Caco-2 (cell line): ENCODE results near the gene TECR. TPM values are rescaled to one million over a fixed set of nuclear protein-coding genes. Genes with fewer than 3 reads are reported as not detected.
"Not testable (repeated sequence)": the region's sequence is repeated elsewhere in the genome, so short reads cannot be mapped to it uniquely, and the experiment has no call there.

Experiments
- BruUV-seq: library from RNA; stranded (reverse); fragments of 400-500 nt; replicated peaks from 2 replicates; lab custom pipeline; 2021; lab: Mats Ljungman, UMichigan
- CTCF ChIA-PET: fragments of 300-600 bp; sonication (Branson Sonifier 250); formaldehyde crosslinking; loops from one replicate; lab custom pipeline; 2022; ENCODE audit warnings: antibody characterized with exemption; lab: Charles Lee
- POLR2A ChIA-PET: fragments of 300-600 bp; sonication (Branson Sonifier 250); formaldehyde crosslinking; loops from one replicate; lab custom pipeline; 2022; ENCODE audit warnings: antibody characterized with exemption; lab: Charles Lee
- DNase-seq, 2 experiments: peaks; one replicate each; pipeline versions ENCODE4 v3.0.0 to v3.0.0-alpha.2; 2020 to 2022
- H3K27me3 ChIP-seq: replicated peaks from 2 replicates; pipeline ENCODE4 v1.6.0; 2011; ENCODE audit warnings: low read length; ENCODE audit not compliant: control insufficient read depth, insufficient read depth
- H3K36me3 ChIP-seq: 2 replicates; pipeline ENCODE4 v1.5.1; 2011; ENCODE audit warnings: low read length; ENCODE audit not compliant: control insufficient read depth, insufficient read depth
- H3K4me1 ChIP-seq: fragments of 250-450 bp; sonication (Bioruptor Pico); 2 replicates; pipeline ENCODE4 v1.5.1; 2020; ENCODE audit warnings: mild to moderate bottlenecking
- H3K4me3 ChIP-seq: 2 replicates; pipeline ENCODE4 v1.5.1; 2011; ENCODE audit warnings: low read depth, mild to moderate bottlenecking, control low read depth, low read length
- H3K9me3 ChIP-seq: fragments of 250-450 bp; sonication (Bioruptor Pico); 2 replicates; pipeline ENCODE4 v1.5.1; 2020; ENCODE audit warnings: mild to moderate bottlenecking, moderate library complexity
- H3K27ac Mint-ChIP-seq: one replicate; pipeline ENCODE4 v1.8.0; 2022; ENCODE audit warnings: mixed read lengths; ENCODE audit not compliant: unreplicated experiment
- H3K27me3 Mint-ChIP-seq: one replicate; pipeline ENCODE4 v1.8.0; 2022; ENCODE audit warnings: mixed read lengths; ENCODE audit not compliant: insufficient read depth, unreplicated experiment
- H3K36me3 Mint-ChIP-seq: one replicate; pipeline ENCODE4 v1.8.0; 2022; ENCODE audit warnings: mild to moderate bottlenecking, mixed read lengths; ENCODE audit not compliant: insufficient read depth, unreplicated experiment
- H3K4me1 Mint-ChIP-seq: one replicate; pipeline ENCODE4 v1.8.0; 2022; ENCODE audit warnings: low read depth, mixed read lengths; ENCODE audit not compliant: unreplicated experiment
- H3K4me3 Mint-ChIP-seq: one replicate; pipeline ENCODE4 v1.8.0; 2022; ENCODE audit warnings: mild to moderate bottlenecking, moderate library complexity, mixed read lengths; ENCODE audit not compliant: unreplicated experiment
- H3K9me3 Mint-ChIP-seq: one replicate; pipeline ENCODE4 v1.8.0; 2022; ENCODE audit warnings: mixed read lengths; ENCODE audit not compliant: unreplicated experiment
- intact Hi-C: fragments of 100-400 bp; cut with micrococcal nuclease; formaldehyde crosslinking; loops from one replicate; pipeline ENCODE4 v1.10.0; 2022; ENCODE audit not compliant: unreplicated experiment
- total RNA-seq: library from RNA; stranded (reverse); gene quantifications from 2 replicates; pipeline ENCODE4 v1.2.3, GENCODE V29; 2022
- TF ChIP-seq, protein P1 (sequence below), 2 experiments: fragments of 200-600 bp in 1 of 2; IDR thresholded peaks; 1 replicate in 1 of 2; 2 replicates in 1 of 2; pipeline versions ENCODE4 v1.5.1 to v1.8.0; 2011 to 2022; ENCODE audit warnings: antibody characterized with exemption in 1 of 2, control low read depth in 1 of 2, inconsistent platforms in 1 of 2, low read depth in 1 of 2, low read length in 1 of 2, mild to moderate bottlenecking in 1 of 2, moderate library complexity in 1 of 2; ENCODE audit not compliant: insufficient read depth in 1 of 2, severe bottlenecking in 1 of 2, unreplicated experiment in 1 of 2

TECR gene
- total RNA-seq, 1 experiment from 2014 or later: 300 TPM

GRCh38 chr19:14563989-14564651 lies 34.7 kb downstream of the TECR start:
- no peak overlapping the region for H3K4me3 Mint-ChIP-seq
- POLR2A ChIA-PET: no interaction called here
- H3K27me3 ChIP-seq: no peaks in the 10 kb centered on the region
- no peaks in the 10 kb centered on the region for H3K9me3 ChIP-seq
- intact Hi-C loops: no loop called here
- DNase-seq: peak; percentile 44 to 78
- no peak overlapping the region for H3K27ac Mint-ChIP-seq
- H3K36me3 Mint-ChIP-seq: peaks cover 57% of the 10 kb centered on the region
- TF ChIP-seq, protein P1, sequence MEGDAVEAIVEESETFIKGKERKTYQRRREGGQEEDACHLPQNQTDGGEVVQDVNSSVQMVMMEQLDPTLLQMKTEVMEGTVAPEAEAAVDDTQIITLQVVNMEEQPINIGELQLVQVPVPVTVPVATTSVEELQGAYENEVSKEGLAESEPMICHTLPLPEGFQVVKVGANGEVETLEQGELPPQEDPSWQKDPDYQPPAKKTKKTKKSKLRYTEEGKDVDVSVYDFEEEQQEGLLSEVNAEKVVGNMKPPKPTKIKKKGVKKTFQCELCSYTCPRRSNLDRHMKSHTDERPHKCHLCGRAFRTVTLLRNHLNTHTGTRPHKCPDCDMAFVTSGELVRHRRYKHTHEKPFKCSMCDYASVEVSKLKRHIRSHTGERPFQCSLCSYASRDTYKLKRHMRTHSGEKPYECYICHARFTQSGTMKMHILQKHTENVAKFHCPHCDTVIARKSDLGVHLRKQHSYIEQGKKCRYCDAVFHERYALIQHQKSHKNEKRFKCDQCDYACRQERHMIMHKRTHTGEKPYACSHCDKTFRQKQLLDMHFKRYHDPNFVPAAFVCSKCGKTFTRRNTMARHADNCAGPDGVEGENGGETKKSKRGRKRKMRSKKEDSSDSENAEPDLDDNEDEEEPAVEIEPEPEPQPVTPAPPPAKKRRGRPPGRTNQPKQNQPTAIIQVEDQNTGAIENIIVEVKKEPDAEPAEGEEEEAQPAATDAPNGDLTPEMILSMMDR (IDR thresholded peaks at IDR 0.05; ENCODE audit: insufficient read depth in 1 of 2, low read depth in 1 of 2, low read length in 1 of 2, severe bottlenecking in 1 of 2, unreplicated experiment in 1 of 2): no peak
- H3K4me1 Mint-ChIP-seq: peaks cover 9% of the 10 kb centered on the region
- no peaks in the 10 kb centered on the region for H3K27me3 Mint-ChIP-seq
- no peaks in the 10 kb centered on the region for H3K4me1 ChIP-seq
- BruUV-seq: no TSS peak
- H3K36me3 ChIP-seq: peaks cover 1% of the 10 kb centered on the region; the same call in 1 of the 2 replicates
- H3K9me3 Mint-ChIP-seq: no peaks in the 10 kb centered on the region
- no peak overlapping the region for H3K4me3 ChIP-seq
- CTCF ChIA-PET: no interaction called here

DNA sequence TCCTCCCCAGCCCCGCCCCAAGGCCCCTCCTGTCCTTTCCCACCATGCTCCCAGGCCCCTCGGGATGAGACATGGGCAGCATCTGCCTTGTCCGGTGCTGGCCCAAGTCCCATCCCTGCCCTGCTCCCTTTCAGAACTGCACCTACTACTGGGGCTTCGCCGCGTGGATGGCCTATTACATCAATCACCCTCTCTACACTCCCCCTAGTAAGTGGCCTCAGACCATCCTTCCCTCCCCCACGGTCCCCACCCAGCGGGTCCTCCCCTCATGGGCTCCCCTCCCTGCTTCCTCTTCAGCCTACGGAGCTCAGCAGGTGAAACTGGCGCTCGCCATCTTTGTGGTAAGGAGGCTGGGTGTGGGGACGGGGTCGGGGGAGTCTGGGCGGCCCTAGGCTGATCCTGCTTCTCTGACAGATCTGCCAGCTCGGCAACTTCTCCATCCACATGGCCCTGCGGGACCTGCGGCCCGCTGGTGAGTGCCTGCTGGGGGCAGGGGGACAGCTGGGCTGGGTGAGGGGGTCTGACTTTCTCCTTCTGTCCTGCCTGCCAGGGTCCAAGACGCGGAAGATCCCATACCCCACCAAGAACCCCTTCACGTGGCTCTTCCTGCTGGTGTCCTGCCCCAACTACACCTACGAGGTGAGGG lies 35.4 kb downstream of the TECR start:
- DNase-seq: not testable (repeated sequence)

GRCh38 chr19:14565298-14565679 lies 35.9 kb downstream of the TECR start:
- H3K27ac Mint-ChIP-seq: no peak overlapping the region
- intact Hi-C loops: no loop called here
- peaks cover 9% of the 10 kb centered on the region for H3K4me1 Mint-ChIP-seq
- Histone ChIP-seq H3K4me3 (no peak overlapping the region), H3K9me3 (no peaks in the 10 kb centered on the region), H3K36me3 (peaks cover 1% of the 10 kb centered on the region; the same call in 1 of the 2 replicates), H3K4me1 (no peaks in the 10 kb centered on the region), H3K27me3 (no peaks in the 10 kb centered on the region)
- TSS peak; percentile 94 for BruUV-seq
- H3K27me3 Mint-ChIP-seq: no peaks in the 10 kb centered on the region
- no peaks in the 10 kb centered on the region for H3K9me3 Mint-ChIP-seq
- no peak overlapping the region for H3K4me3 Mint-ChIP-seq
- CTCF ChIA-PET: no interaction called here
- peaks cover 64% of the 10 kb centered on the region for H3K36me3 Mint-ChIP-seq
- TF ChIP-seq, protein P1 (IDR thresholded peaks at IDR 0.05; ENCODE audit: insufficient read depth in 1 of 2, low read depth in 1 of 2, low read length in 1 of 2, severe bottlenecking in 1 of 2, unreplicated experiment in 1 of 2): no peak
- no peak for DNase-seq
- POLR2A ChIA-PET: interaction anchor here (0.6 kb wide), 1 partner anchor 93 kb away, joined by 5 read pairs; no protein-coding TSS in a partner anchor

More for the DNA sequence above, 35.4 kb downstream of the TECR start:
- H3K27me3 Mint-ChIP-seq, H3K9me3 ChIP-seq, H3K4me1 Mint-ChIP-seq, H3K36me3 ChIP-seq, H3K27me3 ChIP-seq, H3K4me3 ChIP-seq, H3K4me3 Mint-ChIP-seq, H3K9me3 Mint-ChIP-seq, BruUV-seq, H3K27ac Mint-ChIP-seq, CTCF ChIA-PET, H3K4me1 ChIP-seq, intact Hi-C loops: not testable (repeated sequence)
- POLR2A ChIA-PET: interaction anchor here (0.6 kb wide), 1 partner anchor 92 kb away, joined by 5 read pairs; no protein-coding TSS in a partner anchor
- peaks cover 62% of the 10 kb centered on the region for H3K36me3 Mint-ChIP-seq
